ENCODE measurements around the gene FBXW12.
A peak's percentile ranks its signal among the peaks of the same experiment; 100 is the strongest.

Gene FBXW12

GRCh38 chr3:48423241-48423882 lies 51.3 kb downstream of the FBXW12 start:
- no peak for DNase-seq

- DNase-seq: no peak
These were observed 52.1 kb downstream of the FBXW12 start for GRCh38 chr3:48423883-48424695.

- no peak for DNase-seq
These were observed 53.3 kb downstream of the FBXW12 start for GRCh38 chr3:48425281-48425812.

- DNase-seq: no peak
These were observed 54.4 kb downstream of the FBXW12 start for GRCh38 chr3:48426401-48426909.

- no peak for DNase-seq
These were observed 55.1 kb downstream of the FBXW12 start for GRCh38 chr3:48426944-48427629.

- no peak for DNase-seq
These were observed 55.6 kb downstream of the FBXW12 start for GRCh38 chr3:48427630-48427962.

- no peak for DNase-seq
These were observed 56.1 kb downstream of the FBXW12 start for GRCh38 chr3:48428088-48428571.

GRCh38 chr3:48428572-48429316 lies 56.7 kb downstream of the FBXW12 start:
- no peak for DNase-seq

- DNase-seq: peak; percentile 74
These were observed 57.4 kb downstream of the FBXW12 start for GRCh38 chr3:48429317-48429959.

- DNase-seq: no peak
These were observed 58.1 kb downstream of the FBXW12 start, which contains the start of gene PLXNB1 for GRCh38 chr3:48429960-48430707. PLXNB1 (minus strand) TSS chr3:48430086; CDS start chr3:48424611, 5,475 bp downstream.

- DNase-seq: no peak
These were observed 58.7 kb downstream of the FBXW12 start for GRCh38 chr3:48430708-48431101.

- no peak for DNase-seq
These were observed 59.4 kb downstream of the FBXW12 start for GRCh38 chr3:48431224-48432029.

- DNase-seq: no peak
These were observed 60.7 kb downstream of the FBXW12 start for GRCh38 chr3:48432411-48433371.

GRCh38 chr3:48433472-48434118 lies 61.6 kb downstream of the FBXW12 start:
- no peak for DNase-seq

GRCh38 chr3:48434591-48435222 lies 62.7 kb downstream of the FBXW12 start:
- DNase-seq: no peak

GRCh38 chr3:48435223-48435595 lies 63.2 kb downstream of the FBXW12 start:
- DNase-seq: no peak

GRCh38 chr3:48435774-48436476 lies 63.9 kb downstream of the FBXW12 start:
- peak; percentile 89 for DNase-seq

- DNase-seq: no peak
These were observed 64.4 kb downstream of the FBXW12 start for GRCh38 chr3:48436477-48436787.

All from CD4-positive, alpha-beta T cell treated with Interleukin-12 subunit alpha and Interleukin-12 subunit beta, for 1 hour (primary cell).